Activated CD4-positive, CD25-positive, alpha-beta regulatory T cell treated with anti-CD3 and anti-CD28 coated beads, Interleukin-2, amount 50 U/mL, for 72 hours (primary cell): ENCODE measurements around the gene PCDHB1.

Experiments used
- DNase-seq: peaks from one replicate; pipeline ENCODE4 v3.0.0; 2021

PCDHB1 gene, protein sequence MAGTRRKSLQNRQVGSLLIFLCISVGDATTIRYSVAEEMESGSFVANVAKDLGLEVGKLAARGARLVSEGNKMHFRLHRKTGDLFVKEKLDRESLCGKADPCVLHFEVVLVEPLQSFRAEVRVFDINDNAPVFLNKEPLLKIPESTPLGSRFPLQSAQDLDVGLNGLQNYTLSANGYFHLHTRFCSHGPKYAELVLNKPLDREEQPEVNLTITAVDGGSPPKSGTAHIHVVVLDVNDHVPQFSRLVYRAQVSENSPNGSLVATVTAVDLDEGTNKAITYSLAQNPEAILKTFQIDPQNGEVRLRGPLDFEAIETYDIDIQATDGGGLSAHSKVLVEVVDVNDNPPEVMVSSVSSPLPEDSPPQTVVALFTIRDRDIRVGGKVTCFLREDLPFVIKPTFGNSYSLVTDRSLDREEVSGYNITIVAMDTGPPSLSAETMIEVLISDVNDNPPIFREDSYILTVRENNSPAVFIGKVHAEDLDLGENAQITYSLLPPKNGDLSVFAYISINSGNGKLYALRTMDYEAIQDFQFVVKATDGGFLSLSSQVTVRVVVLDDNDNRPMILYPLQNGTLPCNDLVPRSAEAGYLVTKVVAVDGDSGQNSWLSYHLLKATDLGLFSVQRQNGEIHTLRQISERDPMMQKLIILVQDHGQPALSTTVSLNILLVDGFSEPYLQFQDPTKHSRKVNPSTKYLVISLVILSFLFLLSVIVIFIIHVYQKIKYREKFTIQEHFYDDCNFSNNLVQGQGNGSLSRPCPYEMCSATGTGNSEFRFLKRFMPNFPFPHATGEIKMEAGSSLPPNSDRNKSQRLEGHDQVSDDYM

DNA sequence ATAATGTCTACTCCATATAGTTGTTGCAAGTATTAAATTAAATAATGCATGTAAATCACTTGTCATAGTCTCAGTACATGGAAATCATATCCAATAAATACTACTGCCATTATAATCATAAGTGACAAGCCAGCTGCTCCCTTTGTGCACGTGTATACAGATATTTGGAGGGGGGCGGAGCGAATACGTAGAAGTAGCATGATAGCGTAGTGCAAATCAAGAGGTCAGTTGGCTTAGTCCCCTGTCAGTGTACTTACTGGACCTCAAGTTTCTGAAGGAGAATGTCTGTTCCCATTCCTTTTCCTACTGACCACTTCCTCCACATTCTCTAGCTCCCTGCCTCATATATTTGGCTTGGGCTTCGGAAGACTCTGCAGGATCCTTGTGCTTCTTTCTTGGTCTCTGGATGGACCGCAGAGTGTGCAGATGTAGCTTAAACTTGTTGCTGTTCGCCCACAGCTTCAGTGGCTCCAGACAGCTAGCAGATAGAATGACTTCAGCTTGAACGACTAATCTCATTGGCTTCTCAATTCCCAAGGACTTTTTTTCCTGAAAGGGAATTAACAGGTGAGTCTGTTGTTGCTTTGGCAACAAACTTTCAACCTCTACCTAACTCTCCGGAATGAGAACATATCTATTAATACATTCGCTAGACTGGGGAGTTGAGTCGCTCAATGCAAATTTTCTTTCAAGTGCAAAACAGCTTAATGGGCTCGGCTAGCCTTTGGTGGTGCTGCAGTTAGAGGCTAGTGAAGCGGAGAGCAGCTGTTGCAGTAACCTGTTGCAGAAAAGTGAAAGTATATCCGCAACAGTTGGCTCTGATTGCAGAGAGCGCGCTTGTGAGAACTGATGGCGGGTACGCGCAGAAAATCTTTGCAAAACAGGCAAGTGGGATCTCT is at the start of gene PCDHB1:
PCDHB1 (plus strand) TSS at position 753 of the 899 bp plus-strand sequence; CDS start at position 850, 97 bp downstream.
- DNase-seq = no peak

GRCh38 chr5:141001446-141001843 is 49.7 kb upstream of the PCDHB1 start:
- no peak for DNase-seq

DNA sequence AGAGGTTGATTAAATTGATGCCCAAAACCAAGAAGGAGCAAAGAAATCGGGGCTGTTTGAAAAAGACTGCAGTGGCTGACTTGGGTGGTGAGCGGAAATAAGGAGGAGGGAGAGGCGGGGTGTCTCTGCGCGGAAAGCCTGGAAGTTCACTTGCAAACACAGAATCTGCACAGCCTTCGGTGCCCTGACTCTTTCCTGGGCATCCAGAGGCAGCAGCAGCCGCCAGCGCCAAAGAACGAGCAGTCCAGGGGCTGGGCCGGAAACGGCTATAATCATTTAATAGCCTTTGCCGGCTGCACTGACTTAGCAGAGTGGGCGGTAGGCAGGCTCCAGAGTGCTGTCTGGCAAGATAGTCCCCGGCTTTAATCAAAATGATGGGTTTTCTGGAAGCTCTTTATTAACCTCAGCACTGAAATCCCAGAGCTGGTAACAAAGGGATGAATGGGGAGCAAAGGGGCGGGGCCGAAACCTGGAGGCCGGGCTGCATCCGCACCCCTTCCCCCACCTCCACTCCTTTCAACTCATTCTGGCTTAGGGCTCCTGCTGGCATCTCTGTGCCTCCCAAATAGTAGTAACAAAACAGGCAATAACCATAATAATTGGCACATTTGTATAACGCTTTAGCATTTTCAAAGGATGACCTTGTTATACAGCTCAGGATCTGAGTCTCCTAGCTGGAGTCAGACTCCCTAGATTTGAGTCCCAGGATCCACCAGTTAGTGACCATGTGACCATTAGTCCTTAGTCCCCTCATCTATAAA is 49.1 kb upstream of the PCDHB1 start:
- DNase-seq = no peak

DNA sequence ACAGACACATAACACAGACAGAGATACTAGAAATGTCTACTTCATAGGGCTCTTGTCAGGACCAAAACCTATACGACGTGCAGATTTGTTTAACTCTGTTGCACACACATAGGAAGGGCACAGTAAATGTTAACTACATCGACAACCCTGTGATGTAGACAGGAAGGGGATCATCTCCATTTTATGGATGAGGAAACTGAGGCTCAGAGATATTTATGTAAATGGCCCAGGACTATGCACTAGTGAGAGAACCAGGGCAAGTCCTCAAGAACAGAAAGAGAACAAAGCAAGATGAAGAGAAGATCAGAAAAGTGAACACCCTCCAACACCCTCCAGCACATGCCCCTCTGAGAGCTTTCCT is 48.6 kb upstream of the PCDHB1 start:
- no peak for DNase-seq

- DNase-seq = no peak
Measured at GRCh38 chr5:141003031-141003430, 48.1 kb upstream of the PCDHB1 start.

DNA sequence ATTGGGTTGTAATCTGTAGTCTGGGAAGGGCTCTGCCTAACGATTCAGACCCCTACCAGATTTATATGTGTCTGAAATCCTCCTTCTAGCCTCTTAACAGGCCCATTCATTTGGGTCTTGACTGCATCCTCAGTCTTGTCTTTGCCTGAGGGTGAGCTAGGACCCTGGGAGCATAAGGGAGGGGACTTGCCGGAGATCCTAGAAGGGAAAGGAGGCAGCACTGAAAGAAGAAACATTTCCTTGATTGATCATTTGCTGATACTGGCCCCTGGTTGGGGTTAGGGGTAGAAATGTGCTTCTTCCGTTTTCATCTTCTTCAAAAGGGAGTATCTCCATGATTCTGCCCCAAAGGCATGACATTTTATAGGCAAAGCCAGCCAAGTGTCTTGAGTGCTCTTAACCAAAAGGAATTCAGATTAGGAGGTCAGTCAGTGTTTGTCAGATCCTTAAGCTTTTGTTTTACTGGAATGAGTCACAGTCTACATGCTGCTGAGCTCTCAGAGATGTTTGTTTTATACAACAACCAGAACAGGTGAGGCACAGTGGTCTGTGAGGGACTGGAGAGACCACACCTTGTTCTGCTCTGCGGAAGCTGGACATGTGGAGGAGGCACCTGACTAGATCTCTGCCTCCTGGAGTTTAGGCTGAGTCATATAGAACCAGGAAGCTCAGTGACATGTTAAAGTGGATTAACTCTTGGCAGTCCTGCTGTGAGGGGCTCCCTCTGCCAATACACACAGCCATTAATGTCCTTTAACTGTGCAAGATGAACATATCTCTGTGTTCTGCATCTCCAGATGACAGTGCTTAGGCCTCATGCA is 47.2 kb upstream of the PCDHB1 start:
- no peak for DNase-seq

DNA sequence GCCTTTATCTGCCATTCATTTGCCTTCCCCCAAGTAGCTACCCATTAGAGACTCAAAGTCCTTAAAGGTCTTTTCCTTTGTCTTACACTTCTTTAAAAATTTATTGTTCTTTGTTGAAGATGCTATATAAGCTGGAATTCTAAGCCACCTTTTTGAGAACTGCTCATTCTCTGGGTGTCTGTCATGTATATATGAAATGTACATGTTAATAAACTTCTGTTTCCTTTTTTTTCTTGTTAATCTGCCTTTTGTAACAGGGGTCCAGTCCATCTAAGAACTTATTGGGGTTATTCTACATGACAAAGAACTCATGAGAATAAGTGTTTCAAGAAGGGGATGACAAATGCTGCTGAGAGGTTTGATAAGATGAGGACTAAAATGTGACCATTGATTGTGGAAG is 43.4 kb upstream of the PCDHB1 start:
- no peak for DNase-seq

DNA sequence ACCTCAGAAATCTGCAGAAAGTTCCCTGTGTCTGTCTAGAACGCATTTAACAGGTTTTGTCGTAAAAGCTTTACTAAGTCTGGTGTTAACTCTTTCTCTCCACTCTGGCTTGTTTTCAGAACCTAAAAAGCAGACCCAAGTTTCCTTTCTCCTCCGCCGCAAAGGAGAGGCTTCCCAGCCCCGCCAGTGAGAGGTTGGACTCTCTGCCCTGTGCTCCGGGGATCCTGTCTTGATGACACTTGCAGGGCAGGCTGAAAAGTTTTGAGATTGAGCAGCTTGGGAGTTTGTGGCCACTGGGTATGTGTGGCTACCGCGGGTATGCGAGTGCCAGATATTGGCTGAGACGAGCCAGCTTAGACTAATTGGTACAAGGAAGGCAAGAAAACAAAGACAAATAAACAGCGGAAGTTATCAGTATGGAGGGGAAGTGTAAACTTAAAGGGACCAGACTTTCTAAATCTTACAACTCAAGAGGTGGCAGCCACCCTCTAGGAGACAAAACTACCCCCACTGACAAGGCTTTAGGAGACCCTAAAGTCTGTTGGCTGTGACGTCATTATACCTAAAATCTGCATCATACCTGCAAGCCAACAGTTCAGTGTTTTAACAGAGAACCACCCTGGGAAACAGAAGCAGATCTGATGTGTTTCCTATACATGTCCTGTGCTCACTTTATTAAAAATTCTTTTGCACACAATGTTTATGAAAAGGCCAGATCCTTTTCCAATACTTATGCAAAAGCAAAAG is 41.0 kb upstream of the PCDHB1 start:
- DNase-seq = no peak

DNA sequence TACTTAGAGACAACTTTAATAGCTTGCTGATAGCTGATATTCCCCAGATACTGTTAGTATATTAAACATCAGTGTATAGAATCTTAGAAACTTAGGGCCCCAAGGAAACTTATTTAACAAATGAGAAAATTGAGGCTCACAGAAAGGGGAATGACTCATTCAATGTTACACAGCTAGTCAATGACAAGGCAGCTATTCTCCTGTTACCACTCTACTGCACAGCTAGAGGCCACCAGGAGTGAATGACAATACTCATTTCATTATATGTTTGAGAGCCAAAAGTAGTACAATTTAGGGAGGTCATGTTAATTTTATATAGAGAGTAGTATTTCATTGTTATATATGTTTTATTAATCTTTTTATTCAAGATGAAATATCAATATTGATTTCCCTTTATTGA is 33.2 kb upstream of the PCDHB1 start:
- DNase-seq = no peak

GRCh38 chr5:141022384-141022783 is 28.8 kb upstream of the PCDHB1 start:
- no peak for DNase-seq

- no peak for DNase-seq
Measured at GRCh38 chr5:141031006-141031405, 20.2 kb upstream of the PCDHB1 start.

DNA sequence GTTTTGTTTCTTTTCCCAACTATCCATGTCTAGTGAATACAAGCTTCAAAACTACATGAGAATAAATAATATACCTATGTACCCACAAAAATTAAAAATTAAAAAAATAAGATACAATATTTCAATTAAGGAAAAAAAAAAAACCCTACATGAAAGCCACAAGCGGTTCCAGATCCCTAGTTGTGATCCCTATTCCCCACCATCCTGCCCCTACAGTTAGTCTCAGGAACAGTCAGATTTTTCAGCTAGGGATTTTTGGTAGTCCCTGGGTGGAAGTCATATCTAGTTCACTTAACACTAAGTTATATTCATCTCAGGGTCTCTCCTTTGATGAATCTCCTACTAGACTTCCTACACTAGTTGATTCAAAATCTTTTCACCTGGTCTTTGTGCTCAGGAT is 18.5 kb upstream of the PCDHB1 start:
- no peak for DNase-seq

DNA sequence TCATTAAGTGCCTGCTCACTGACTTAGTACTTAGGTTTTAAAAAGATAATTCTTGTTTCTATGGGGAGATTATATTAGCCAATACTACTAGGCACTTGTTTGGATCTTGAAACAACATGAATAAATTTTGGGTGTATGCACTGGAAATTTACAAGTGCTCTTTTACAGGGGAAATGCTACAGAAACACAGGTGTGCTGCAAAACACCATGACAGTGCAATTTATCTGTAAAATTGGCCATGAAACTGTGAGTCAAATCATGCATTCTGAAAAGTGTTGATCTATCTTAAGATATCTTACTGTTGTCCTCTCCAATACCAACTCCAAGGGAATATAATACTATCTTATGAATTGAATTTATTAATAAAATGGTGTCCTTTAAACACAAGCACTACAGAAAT is 12.1 kb upstream of the PCDHB1 start:
- DNase-seq = no peak

GRCh38 chr5:141039517-141039916 is 11.7 kb upstream of the PCDHB1 start:
- DNase-seq = no peak

DNA sequence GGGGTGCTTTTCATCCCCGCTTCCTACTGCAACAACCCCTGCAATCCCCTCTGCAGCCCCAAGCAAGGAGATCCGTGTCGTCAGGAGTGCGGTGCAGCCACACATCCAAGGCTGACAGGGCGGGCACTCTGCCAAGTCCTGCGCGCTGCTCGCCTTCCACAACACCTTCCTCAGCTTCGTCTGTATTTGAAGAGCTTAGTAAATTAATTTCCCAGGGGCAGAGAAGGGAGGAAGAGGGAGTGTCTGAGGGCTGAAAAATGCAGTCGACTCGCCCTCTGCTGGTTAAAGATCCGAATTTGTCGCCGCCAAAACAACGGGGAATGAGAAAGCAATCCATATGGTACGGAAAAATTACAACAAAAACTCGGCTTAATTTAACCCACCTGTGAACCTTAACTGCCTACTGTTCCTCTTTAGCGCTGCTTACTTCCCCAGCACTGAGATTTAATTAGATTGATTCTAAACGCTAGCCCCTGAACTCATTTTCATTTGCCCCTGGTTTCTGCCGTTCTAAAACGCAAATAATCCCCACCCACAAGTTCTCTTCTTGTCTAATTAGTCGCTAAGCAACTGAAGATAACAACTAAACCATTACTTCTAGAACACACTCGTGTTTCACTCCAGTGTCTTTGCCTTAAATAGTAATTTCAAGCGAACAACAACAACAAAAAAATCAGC is 10.9 kb upstream of the PCDHB1 start:
- DNase-seq = no peak

DNA sequence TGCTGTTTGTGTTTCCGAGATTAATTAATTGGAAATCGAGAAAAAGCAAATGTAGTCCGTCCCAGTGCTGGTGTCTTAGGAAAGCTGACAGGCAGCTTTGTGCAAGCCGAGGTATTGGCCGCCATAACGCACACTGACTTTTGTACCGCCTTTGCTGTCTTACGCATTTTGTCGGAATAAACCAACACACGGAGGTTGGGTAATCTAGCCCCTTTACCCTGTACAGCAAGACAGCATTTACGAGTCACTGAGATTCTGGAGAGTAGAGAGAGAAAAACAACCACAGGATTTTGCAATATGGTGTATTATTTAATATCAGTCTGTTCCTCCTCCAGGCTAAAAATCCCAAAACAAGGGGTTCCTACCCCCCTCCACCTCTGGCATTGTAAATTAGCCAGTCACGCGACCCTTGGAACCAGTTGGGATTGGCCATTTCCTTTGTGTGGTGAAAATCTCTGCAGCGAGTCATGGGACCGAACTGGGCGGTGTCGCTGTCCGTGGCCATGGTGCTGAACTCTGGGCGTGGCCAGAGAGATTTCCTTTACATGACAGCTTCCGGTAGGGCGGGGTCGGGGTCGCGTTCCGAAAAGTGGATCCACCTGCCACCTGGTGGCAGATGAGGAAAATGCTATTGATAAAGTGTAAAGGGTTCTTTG is 10.3 kb upstream of the PCDHB1 start:
- peak; percentile 79 for DNase-seq

GRCh38 chr5:141041427-141041785 is 9.8 kb upstream of the PCDHB1 start:
- no peak for DNase-seq

DNA sequence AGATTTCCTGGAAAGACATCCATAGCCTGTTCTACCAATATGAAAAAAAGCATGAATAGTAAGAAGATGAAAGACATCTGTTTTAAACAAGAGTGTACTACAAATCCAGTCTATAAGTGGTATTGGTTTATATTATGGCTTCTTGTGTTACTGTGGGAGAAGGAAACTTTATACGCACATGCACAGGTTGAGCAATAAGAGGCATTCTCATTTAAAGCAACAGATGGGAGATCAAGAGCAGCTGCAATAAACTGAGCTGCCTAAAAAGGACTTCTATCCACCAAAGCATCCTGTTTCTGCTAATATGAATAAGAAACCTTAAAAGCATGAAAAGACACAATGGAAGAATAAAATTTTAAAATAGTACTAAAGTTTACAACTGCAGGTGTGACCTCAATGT is 8.6 kb upstream of the PCDHB1 start:
- no peak for DNase-seq

- no peak for DNase-seq
Measured at GRCh38 chr5:141051521-141051866, 320 bp downstream of the PCDHB1 start.

DNA sequence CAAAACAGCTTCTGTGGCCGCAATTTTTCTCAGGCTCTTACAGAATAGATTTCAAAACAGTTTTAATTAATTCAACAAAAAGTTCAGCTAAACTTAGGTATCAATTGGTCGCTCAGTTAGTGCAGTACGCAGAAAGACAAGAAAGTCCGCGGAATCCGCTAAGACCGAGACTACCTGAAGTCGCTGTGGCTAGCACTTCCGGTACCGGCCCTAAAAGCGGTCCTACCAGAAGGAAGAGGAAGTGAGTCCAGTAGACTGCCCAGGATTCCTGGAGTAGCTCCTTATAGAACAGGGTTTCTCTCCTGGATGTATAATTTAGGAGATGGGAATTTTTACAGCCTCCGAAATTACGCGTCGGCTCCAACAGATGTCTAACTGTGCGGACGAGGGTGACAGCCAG is 26.7 kb downstream of the PCDHB1 start:
- no peak for DNase-seq
